OCI-LY7 (cell line): Measurements from ENCODE around the gene MRAP.

Experiments
- EZH2phosphoT487 ChIP-seq: fragments of 200-600 bp; sonication (generic); IDR thresholded peaks from 2 replicates; pipeline ENCODE4 v1.6.1; 2018; ENCODE audit warnings: low read depth, borderline replicate concordance, mild to moderate bottlenecking, mixed run types, antibody characterized with exemption, low read length, moderate library complexity, mixed read lengths
- TF ChIP-seq, protein P1 (sequence below): fragments of 200-600 bp; sonication (generic); conservative IDR thresholded peaks from 2 replicates; pipeline ENCODE4 v1.5.1; 2014; ENCODE audit warnings: mild to moderate bottlenecking, antibody characterized with exemption, low read length, moderate library complexity, mixed read lengths

- TF ChIP-seq, protein P1, sequence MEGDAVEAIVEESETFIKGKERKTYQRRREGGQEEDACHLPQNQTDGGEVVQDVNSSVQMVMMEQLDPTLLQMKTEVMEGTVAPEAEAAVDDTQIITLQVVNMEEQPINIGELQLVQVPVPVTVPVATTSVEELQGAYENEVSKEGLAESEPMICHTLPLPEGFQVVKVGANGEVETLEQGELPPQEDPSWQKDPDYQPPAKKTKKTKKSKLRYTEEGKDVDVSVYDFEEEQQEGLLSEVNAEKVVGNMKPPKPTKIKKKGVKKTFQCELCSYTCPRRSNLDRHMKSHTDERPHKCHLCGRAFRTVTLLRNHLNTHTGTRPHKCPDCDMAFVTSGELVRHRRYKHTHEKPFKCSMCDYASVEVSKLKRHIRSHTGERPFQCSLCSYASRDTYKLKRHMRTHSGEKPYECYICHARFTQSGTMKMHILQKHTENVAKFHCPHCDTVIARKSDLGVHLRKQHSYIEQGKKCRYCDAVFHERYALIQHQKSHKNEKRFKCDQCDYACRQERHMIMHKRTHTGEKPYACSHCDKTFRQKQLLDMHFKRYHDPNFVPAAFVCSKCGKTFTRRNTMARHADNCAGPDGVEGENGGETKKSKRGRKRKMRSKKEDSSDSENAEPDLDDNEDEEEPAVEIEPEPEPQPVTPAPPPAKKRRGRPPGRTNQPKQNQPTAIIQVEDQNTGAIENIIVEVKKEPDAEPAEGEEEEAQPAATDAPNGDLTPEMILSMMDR, result no peak
- TF ChIP-seq EZH2phosphoT487, result no peak
Measured at GRCh38 chr21:32334980-32335531, 36.4 kb downstream of the MRAP start.
